HepG2 (cell line): ENCODE measurements around the gene PPP1R27. TPM values are rescaled to one million over a fixed set of nuclear protein-coding genes. Genes with fewer than 3 reads are reported as not detected.
A peak's percentile ranks its signal among the peaks of the same experiment; 100 is the strongest.

Source experiments
- AFF4 ChIP-seq: sonication (generic); formaldehyde crosslinking; IDR thresholded peaks from 2 replicates; pipeline ENCODE4 v1.4.0; 2020; ENCODE audit warnings: missing genetic modification reagents
- CCAR2 ChIP-seq: fragments of 200-400 bp; formaldehyde crosslinking; optimal IDR thresholded peaks from 2 replicates; pipeline ENCODE3; 2018; ENCODE audit warnings: low read depth, mild to moderate bottlenecking, low read length, moderate library complexity
- EEA1 ChIP-seq: sonication (generic); formaldehyde crosslinking; IDR thresholded peaks from 2 replicates; pipeline ENCODE4 v1.5.1; 2020; ENCODE audit warnings: mild to moderate bottlenecking, missing genetic modification reagents, borderline replicate concordance
- ELF3 ChIP-seq: IDR thresholded peaks from 2 replicates; pipeline ENCODE4 v1.6.1; 2016; ENCODE audit warnings: missing genetic modification reagents, missing compliant biosample characterization
- HMGXB3 ChIP-seq: sonication (generic); formaldehyde crosslinking; IDR thresholded peaks from 2 replicates; pipeline ENCODE4 v1.4.0; 2020; ENCODE audit warnings: missing genetic modification reagents, borderline replicate concordance
- HNRNPLL ChIP-seq: fragments of 200-400 bp; formaldehyde crosslinking; IDR thresholded peaks from 2 replicates; pipeline ENCODE4 v1.6.1; 2017; ENCODE audit warnings: mild to moderate bottlenecking, low read depth, low read length; ENCODE audit not compliant: poor library complexity, severe bottlenecking
- PAXIP1 ChIP-seq: sonication (generic); formaldehyde crosslinking; conservative IDR thresholded peaks from 2 replicates; pipeline ENCODE4 v1.4.0; 2020; ENCODE audit warnings: mild to moderate bottlenecking, missing genetic modification reagents, moderate library complexity
- POLR2AphosphoS2 ChIP-seq: IDR thresholded peaks from 2 replicates; pipeline ENCODE4 v1.6.1; 2011; ENCODE audit warnings: low read depth, low read length, improper control_type of control experiment
- RAD51 ChIP-seq: fragments of 450-650 bp; IDR thresholded peaks from 2 replicates; pipeline ENCODE4 v1.6.1; 2016; ENCODE audit warnings: borderline replicate concordance
- TBL1XR1 ChIP-seq: fragments of 150-350 bp; IDR thresholded peaks from 2 replicates; pipeline ENCODE4 v1.6.1; 2014; ENCODE audit warnings: borderline replicate concordance, low read length; ENCODE audit not compliant: partially characterized antibody
- ZGPAT ChIP-seq: IDR thresholded peaks from 2 replicates; pipeline ENCODE4 v1.6.1; 2016; ENCODE audit warnings: mild to moderate bottlenecking
- ZNF451 ChIP-seq: sonication (generic); formaldehyde crosslinking; IDR thresholded peaks from 2 replicates; pipeline ENCODE4 v1.5.0; 2020; ENCODE audit warnings: mild to moderate bottlenecking, missing genetic modification reagents
- ZNF7 ChIP-seq: IDR thresholded peaks from 2 replicates; pipeline ENCODE4 v1.6.1; 2016; ENCODE audit warnings: missing biosample characterization, missing genetic modification reagents
- ZNF781 ChIP-seq: sonication (generic); formaldehyde crosslinking; IDR thresholded peaks from 2 replicates; pipeline ENCODE4 v1.5.1; 2020; ENCODE audit warnings: borderline replicate concordance, mild to moderate bottlenecking, missing genetic modification reagents; ENCODE audit errors: not compliant biosample characterization
- polyA plus RNA-seq, 8 experiments: library from polyadenylated mRNA; depleted of rRNA in 3 of 8; stranded (reverse) in 7 of 8; unstranded in 1 of 8; fragments of >200 nt; fragmentation: Illumina TruSeq in 4 of 8; extraction: Trizol in 4 of 8; gene quantifications; 2 replicates each; pipeline versions ENCODE4 v1.2.1 to v1.2.3, GENCODE V29; 2011 to 2016; ENCODE audit warnings: low read depth in 4 of 8, missing spikeins in 1 of 8, mixed read lengths in 1 of 8; ENCODE audit not compliant: insufficient read depth in 1 of 8
- total RNA-seq, 5 experiments: library from RNA; depleted of rRNA; stranded (reverse); fragments of >200 nt; fragmentation: Illumina TruSeq; extraction: Trizol; gene quantifications; 2 replicates each; pipeline ENCODE4 v1.2.3, GENCODE V29; 2016; ENCODE audit warnings: low read depth in 1 of 5

PPP1R27 gene
- total and polyA plus RNA-seq, 2 of the 13 experiments (the other 11 are each of a cell fraction or from before 2014, with no cell fraction given): 0.17 to 1.00 TPM

GRCh38 chr17:81871387-81872230, 36.8 kb upstream of the PPP1R27 start (continued):
- 0 out of 2 replicates have a peak, but pooled peaks have one; percentile 69 for TF ChIP-seq AFF4 (CRISPR knock-in tag)
- TF ChIP-seq PAXIP1 (CRISPR knock-in tag): peak; percentile 60
- TF ChIP-seq ZNF7 (CRISPR knock-in tag): no peak; the same call in 1 of the 2 replicates
- TF ChIP-seq CCAR2: no peak
- 0 out of 2 replicates have a peak, but pooled peaks have one; percentile 15 for TF ChIP-seq HMGXB3 (CRISPR knock-in tag)
- peak; percentile 98 for TF ChIP-seq ZNF451 (CRISPR knock-in tag)
- TF ChIP-seq ZNF781: peak; percentile 26
- no peak for TF ChIP-seq RAD51
- no peak for TF ChIP-seq TBL1XR1
- peak; percentile 72 for TF ChIP-seq HNRNPLL
- peak; percentile 84; the same call in 1 of the 2 replicates for TF ChIP-seq POLR2AphosphoS2
- TF ChIP-seq ZGPAT (CRISPR knock-in tag): peak; percentile 91
- peak; percentile 78; the same call in 1 of the 2 replicates for TF ChIP-seq EEA1 (CRISPR knock-in tag)
- TF ChIP-seq ELF3 (CRISPR knock-in tag): peak; percentile 84
